ENCODE data around the gene CUX1. TPM values are rescaled to one million over a fixed set of nuclear protein-coding genes. Genes with fewer than 3 reads are reported as not detected.

The CUX1 gene
- total RNA-seq, 2 experiments from 2014 or later: 30.7 to 31.2 TPM

DNA sequence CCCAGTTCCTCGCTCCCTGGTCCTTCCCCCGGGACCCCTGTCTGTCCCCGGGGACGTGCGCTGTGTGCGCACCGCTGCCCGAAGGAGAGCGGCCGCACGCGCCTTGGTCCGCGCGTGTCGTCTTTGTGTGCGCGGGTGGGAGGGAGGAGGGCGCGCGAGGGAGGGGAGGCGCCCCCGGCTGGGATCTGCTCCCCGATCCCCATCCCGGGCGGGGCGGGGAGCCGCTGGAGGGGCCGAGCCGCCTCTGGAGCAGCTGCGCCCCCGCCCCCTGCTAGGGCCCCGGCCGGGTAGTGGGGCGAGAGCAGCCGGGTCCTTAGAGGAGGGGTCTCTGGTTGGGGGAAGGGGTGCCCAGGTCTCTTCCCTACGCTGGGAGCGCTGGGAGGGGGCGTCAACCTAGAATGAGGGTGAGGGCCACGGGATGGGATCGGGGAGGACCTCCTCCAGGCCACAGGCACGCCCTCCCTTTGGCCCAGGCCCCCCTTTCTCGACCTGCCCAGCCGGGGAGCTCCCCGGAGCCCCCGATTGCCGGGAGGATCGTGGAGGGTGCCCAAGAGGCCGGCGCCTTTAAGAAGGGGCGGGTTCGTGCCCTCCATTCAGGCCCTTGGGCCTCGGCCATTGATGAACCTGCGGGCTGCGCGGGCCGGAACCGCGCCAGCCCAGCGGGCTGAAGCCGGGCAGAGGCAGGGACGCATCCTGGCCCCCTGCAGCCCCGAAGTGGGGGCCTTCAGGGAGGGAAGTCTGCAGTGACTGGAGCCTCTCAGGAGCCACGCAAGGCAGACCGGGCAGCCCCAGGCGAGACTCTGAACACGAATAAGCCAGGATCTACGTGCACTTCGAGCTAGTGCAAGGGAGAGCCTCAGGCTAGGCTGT, 469.9 kb downstream of the CUX1 start:
- peak overlapping the region; percentile 36 for H3K4me3 Mint-ChIP-seq
- no peak overlapping the region for H3K27ac Mint-ChIP-seq
- no peak for DNase-seq
- POLR2A ChIA-PET: interaction anchor here (0.6 kb wide), 1 partner anchor 77 kb away, joined by 3 read pairs; no protein-coding TSS in a partner anchor
- no peaks in the 10 kb centered on the region for H3K36me3 Mint-ChIP-seq (ENCODE audit: low read depth)
- ATAC-seq: peak; percentile 35
- H3K4me1 Mint-ChIP-seq (ENCODE audit: low read depth): peaks cover 31% of the 10 kb centered on the region
- peaks cover 23% of the 10 kb centered on the region for H3K27me3 Mint-ChIP-seq (ENCODE audit: low read depth)
- CTCF ChIA-PET: interaction anchor here (1.0 to 1.3 kb wide), 3 partner anchors 9 to 104 kb away, joined by 3 to 5 read pairs (median 4); no protein-coding TSS in a partner anchor
- no peaks in the 10 kb centered on the region for H3K9me3 Mint-ChIP-seq (ENCODE audit: insufficient read depth)

DNA sequence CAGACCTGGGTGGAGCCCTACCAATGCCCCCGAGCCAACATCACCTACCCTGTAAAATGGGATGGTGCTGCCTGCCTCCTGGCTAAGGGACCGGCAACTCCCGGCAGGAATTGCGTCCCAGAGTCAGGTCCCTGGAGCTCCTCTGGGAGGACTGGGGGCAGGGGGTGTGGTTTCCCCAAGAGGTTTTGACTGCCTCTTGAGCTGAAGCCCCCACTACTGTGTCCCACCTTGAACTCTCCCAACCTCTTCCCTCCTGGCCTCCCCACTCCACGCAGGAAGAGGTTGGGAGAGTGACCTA, 470.5 kb downstream of the CUX1 start:
- Mint-ChIP-seq H3K27me3 (ENCODE audit: low read depth) (peaks cover 23% of the 10 kb centered on the region), H3K9me3 (ENCODE audit: insufficient read depth) (no peaks in the 10 kb centered on the region), H3K4me1 (ENCODE audit: low read depth) (peaks cover 31% of the 10 kb centered on the region), H3K4me3 (no peak overlapping the region), H3K27ac (no peak overlapping the region), H3K36me3 (ENCODE audit: low read depth) (no peaks in the 10 kb centered on the region)
- CTCF ChIA-PET: interaction anchor here (1.0 to 1.3 kb wide), 3 partner anchors 10 to 104 kb away, joined by 3 to 5 read pairs (median 4); no protein-coding TSS in a partner anchor
- ATAC-seq: no peak
- DNase-seq: no peak
- POLR2A ChIA-PET: no interaction called here

DNA sequence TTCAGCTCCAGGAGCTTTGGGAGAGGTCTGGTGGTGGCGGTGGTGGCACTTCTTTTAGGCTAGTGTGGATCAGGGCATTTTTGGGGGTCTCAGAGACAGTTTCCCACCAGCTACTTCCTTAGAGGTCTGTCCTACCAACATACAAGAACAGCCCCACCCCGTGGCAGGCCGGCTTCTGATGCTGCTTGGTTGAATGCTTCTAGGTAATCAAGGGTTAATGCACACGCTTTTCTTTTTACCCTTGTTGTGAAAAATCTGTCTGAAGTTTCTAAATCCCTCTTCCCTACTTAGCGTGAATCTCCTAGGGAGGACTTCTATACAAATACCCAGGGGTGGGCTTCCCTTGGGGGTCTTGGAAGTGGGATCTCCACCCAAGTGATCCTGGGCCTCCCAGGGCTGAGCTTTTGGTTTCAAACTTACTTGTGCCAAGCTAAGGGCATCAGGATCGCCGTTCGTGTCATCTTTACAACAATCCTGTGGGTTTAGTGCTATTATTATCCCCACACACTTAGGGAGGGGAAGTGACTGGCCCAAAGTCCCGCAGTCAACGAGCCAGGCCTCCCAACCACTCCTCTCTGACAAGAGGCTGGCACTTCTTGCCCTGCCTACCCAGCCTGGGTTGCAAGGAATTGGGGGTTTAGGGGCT, 471.0 kb downstream of the CUX1 start:
- ATAC-seq (no peak), DNase-seq (peak; percentile 33)
- H3K27me3 Mint-ChIP-seq (ENCODE audit: low read depth): peaks cover 23% of the 10 kb centered on the region
- H3K4me3 Mint-ChIP-seq: peak overlapping the region; percentile 38
- ChIA-PET POLR2A (no interaction called here), CTCF (interaction anchor here (1.0 to 1.3 kb wide), 3 partner anchors 10 to 103 kb away, joined by 3 to 5 read pairs (median 4); no protein-coding TSS in a partner anchor)
- H3K36me3 Mint-ChIP-seq (ENCODE audit: low read depth): no peaks in the 10 kb centered on the region
- peaks cover 31% of the 10 kb centered on the region for H3K4me1 Mint-ChIP-seq (ENCODE audit: low read depth)
- no peaks in the 10 kb centered on the region for H3K9me3 Mint-ChIP-seq (ENCODE audit: insufficient read depth)
- H3K27ac Mint-ChIP-seq: no peak overlapping the region

DNA sequence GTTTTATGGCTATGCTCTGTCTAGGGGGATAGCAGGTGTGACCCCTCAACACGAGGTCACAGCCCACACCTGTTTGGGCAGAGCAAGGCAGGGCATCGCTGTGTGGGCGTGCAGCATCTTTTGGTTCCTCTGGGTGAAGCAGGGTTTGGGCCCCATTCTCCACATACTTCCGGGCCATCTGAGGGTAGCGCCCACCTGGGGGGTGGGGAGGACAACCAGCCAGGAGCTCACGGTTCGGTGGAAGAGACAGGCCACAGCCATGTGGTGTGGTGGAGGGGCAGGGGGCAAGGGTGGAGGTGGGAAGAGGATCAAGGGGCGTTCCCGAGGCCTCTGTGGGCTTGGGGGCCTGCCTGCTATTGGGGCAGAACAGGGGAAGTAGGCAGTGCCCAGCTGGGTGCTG, 471.6 kb downstream of the CUX1 start:
- no peaks in the 10 kb centered on the region for H3K9me3 Mint-ChIP-seq (ENCODE audit: insufficient read depth)
- H3K4me3 Mint-ChIP-seq: no peak overlapping the region
- no peaks in the 10 kb centered on the region for H3K36me3 Mint-ChIP-seq (ENCODE audit: low read depth)
- POLR2A ChIA-PET: no interaction called here
- ATAC-seq (no peak), DNase-seq (no peak)
- peaks cover 23% of the 10 kb centered on the region for H3K27me3 Mint-ChIP-seq (ENCODE audit: low read depth)
- H3K4me1 Mint-ChIP-seq (ENCODE audit: low read depth): peaks cover 29% of the 10 kb centered on the region
- CTCF ChIA-PET: no interaction called here
- H3K27ac Mint-ChIP-seq: no peak overlapping the region

DNA sequence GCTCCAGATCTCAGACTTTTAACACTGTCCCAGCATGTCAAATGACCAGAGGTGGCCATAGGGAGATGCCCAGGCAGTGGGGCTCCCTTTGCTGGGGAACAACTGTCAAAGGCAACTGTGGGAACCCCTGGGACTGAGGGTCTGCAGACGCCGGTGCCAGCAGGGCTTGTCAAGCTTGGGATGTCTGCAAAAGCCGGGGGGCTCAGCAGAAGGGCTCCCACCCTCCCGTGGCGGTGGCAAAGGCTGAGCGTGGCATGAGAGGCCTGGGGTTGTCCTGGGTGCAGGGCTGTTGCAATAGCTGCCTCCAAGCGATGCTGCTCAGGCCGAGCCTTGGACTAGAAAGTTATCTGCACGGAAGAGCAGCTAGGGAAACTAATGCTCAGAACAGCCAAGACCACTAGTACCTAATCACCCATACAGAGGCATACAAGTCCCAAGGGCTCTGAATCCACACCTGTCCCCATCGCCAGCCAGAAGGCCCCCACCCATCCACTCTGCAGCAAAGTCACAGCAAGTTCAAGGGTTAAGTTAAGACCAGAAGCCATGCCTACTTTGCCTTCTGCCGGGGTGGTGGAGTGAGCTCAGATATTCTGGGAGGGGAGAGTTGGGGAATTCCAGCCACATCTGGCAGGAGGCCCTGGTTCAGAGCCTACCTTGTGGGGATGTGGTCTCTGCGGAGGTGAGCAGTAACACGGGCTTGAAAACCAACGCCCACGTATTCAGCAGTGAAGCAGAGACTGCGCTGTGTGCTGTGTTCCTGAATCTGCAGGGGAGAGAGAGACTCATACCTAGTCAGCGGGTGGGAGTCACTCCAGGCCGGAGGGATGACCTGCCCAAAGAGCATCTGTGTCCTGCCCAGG, 473.9 kb downstream of the CUX1 start:
- DNase-seq (no peak), ATAC-seq (no peak)
- Mint-ChIP-seq H3K9me3 (ENCODE audit: insufficient read depth) (no peaks in the 10 kb centered on the region), H3K4me3 (no peak overlapping the region), H3K27ac (no peak overlapping the region), H3K36me3 (ENCODE audit: low read depth) (no peaks in the 10 kb centered on the region), H3K27me3 (ENCODE audit: low read depth) (peaks cover 10% of the 10 kb centered on the region), H3K4me1 (ENCODE audit: low read depth) (peaks cover 17% of the 10 kb centered on the region)
- ChIA-PET POLR2A (no interaction called here), CTCF (no interaction called here)

DNA sequence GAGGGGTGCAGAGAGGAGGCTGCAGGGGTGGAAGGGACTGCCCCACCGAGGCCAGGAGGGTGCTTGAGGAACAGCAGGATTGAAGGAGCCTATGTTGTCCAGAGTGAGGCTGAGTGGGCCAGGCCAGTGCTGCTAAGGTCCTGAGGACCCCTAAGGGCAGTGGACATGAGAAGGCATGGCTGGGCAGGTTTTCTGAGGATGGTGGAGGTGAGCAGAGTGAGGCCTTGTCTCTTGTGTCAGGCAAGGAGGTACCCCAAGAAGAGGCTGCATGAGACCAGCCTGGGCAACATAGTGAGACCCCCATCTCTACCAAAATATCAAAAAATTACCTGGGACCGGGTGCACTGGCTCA, 474.5 kb downstream of the CUX1 start:
- Mint-ChIP-seq H3K36me3 (ENCODE audit: low read depth) (no peaks in the 10 kb centered on the region), H3K27ac (no peak overlapping the region), H3K4me3 (no peak overlapping the region)

DNA sequence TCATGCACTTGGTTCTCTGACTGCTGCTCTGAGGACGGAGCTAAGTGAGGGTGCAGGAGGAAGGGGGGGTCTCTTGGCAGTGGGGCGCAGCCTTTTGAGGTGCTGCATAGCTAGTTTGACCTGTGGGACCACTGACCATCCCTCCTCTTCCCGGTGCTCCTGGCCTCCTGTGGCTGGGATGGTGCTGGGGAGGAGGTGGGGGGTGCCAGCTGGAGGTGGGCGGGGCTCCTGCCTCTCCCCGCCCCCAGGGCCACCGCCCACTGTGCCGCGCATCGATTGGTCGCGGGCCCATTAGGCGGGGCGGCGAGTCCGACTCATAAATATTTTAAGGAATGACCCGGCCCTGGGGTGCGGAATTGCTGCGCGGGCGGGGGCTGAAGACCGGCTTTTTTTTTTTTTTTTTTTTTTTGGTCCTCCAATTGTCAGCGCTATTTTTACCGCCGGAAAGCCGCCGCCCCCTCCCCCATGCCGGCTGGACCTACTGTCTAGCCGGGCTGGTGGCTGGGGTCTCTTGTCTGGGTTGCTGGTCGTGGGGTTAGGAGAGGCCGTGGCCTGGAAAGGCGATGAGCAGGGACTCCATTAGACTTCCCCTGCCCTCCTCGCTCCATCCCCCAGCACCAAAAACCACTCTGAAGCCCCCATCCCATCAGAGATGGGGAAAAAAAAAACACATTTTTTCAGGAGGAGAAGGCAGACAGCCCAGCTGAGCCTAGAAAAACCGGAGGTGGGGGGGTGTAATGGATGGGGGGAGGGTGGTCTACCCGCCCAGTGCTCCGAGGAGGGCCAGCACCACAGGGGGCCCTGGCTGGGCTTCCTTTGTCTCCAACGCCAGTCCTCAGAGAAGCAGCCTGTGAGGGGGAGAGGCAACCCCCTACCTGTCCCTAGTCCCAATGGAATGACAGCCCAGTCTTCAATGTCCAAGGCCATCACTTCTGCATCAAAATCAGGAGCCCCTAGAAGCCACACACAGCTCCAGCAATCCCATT, 475.7 kb downstream of the CUX1 start:
- H3K9me3 Mint-ChIP-seq (ENCODE audit: insufficient read depth): no peaks in the 10 kb centered on the region
- H3K27ac Mint-ChIP-seq: no peak overlapping the region
- DNase-seq: no peak
- H3K4me1 Mint-ChIP-seq (ENCODE audit: low read depth): peaks cover 17% of the 10 kb centered on the region
- ATAC-seq: no peak
- H3K27me3 Mint-ChIP-seq (ENCODE audit: low read depth): peaks cover 9% of the 10 kb centered on the region
- H3K36me3 Mint-ChIP-seq (ENCODE audit: low read depth): no peaks in the 10 kb centered on the region
- POLR2A ChIA-PET: no interaction called here
- CTCF ChIA-PET: no interaction called here
- no peak overlapping the region for H3K4me3 Mint-ChIP-seq

More for the DNA sequence above, 474.5 kb downstream of the CUX1 start:
- POLR2A ChIA-PET: no interaction called here
- no peak for ATAC-seq
- peaks cover 17% of the 10 kb centered on the region for H3K4me1 Mint-ChIP-seq (ENCODE audit: low read depth)
- CTCF ChIA-PET: no interaction called here
- H3K9me3 Mint-ChIP-seq (ENCODE audit: insufficient read depth): no peaks in the 10 kb centered on the region
- no peak for DNase-seq
- H3K27me3 Mint-ChIP-seq (ENCODE audit: low read depth): peaks cover 10% of the 10 kb centered on the region

DNA sequence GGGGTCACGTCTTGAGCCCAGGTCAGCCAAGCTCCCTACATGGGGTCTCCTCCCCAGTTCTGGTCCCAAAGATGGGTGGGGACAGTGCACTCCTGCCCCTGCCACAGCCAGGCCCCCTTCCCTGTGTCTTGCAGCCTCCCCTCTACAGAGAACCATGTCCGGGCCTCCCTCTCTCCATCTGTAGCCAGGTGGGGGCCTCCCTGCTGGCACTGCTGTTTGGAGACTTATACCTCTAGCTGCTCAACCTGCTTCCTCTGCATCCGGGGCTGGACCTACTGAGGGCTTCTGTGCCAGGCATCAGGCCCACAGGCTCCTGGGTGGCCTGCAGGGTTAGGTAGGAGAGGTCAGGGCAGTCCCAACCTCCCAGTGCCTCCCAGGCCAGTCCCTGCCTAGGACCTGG, 477.2 kb downstream of the CUX1 start:
- H3K9me3 Mint-ChIP-seq (ENCODE audit: insufficient read depth): no peaks in the 10 kb centered on the region
- peaks cover 10% of the 10 kb centered on the region for H3K4me1 Mint-ChIP-seq (ENCODE audit: low read depth)
- no peaks in the 10 kb centered on the region for H3K27me3 Mint-ChIP-seq (ENCODE audit: low read depth)
- no peaks in the 10 kb centered on the region for H3K36me3 Mint-ChIP-seq (ENCODE audit: low read depth)
- ATAC-seq (no peak), DNase-seq (no peak)
- H3K27ac Mint-ChIP-seq: no peak overlapping the region
- no peak overlapping the region for H3K4me3 Mint-ChIP-seq
- ChIA-PET POLR2A (no interaction called here), CTCF (no interaction called here)

DNA sequence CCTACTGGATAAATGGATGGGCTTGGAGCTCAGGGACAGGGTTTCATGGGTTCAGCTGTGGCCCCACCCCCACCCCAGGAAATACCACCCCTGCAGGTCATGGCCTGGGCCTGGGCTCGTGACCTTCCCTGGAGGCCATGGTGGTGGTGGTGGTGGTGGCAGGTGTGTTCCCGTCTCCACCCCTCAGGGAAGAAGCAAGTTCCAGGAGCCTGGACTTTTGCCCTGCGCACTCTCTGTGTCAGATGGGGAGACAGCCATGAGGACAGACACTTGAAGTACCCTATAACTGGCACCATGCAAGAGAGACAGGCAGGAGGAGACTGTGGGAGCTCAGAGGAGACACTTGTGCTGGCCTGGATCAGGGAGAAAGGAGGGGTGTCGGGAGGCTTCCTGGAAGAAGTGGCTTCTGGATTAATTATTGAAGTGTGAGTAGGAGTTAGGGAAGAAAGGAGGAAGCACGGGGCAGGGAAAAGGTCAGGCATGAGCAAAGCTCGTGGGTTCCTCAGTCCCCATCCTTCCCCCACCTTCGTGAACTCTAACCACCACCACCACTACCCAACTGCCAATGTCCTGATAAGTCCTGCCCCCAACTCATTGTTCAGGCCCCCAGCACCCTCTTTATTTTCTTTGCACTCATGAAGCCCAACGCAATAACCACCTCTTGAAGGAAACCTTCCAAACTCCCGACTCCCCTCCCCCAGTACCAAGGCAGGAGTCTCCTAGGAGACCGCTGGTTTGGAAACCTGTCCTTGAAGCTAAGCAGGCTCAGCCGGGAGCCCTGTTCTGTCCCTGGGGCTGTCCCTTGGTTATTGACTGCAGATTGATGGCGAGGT, 478.1 kb downstream of the CUX1 start:
- Mint-ChIP-seq H3K4me3 (no peak overlapping the region), H3K27ac (no peak overlapping the region), H3K27me3 (ENCODE audit: low read depth) (no peaks in the 10 kb centered on the region), H3K36me3 (ENCODE audit: low read depth) (no peaks in the 10 kb centered on the region), H3K9me3 (ENCODE audit: insufficient read depth) (no peaks in the 10 kb centered on the region), H3K4me1 (ENCODE audit: low read depth) (peaks cover 10% of the 10 kb centered on the region)
- ChIA-PET CTCF (no interaction called here), POLR2A (no interaction called here)
- ATAC-seq (no peak), DNase-seq (no peak)

DNA sequence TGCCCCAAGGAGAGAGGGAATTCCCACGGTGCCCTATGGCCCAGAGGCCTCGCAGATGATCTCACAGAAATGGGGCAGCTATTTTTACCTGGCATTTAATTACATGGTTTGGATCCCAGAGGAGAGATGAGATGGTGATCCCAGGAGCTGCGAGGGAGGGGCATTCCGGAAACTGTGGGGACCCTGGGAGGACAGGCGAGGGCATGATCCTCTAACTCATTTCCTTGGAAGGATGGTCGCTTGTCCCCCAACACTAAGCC, 478.7 kb downstream of the CUX1 start:
- ChIA-PET POLR2A (no interaction called here), CTCF (no interaction called here)

DNA sequence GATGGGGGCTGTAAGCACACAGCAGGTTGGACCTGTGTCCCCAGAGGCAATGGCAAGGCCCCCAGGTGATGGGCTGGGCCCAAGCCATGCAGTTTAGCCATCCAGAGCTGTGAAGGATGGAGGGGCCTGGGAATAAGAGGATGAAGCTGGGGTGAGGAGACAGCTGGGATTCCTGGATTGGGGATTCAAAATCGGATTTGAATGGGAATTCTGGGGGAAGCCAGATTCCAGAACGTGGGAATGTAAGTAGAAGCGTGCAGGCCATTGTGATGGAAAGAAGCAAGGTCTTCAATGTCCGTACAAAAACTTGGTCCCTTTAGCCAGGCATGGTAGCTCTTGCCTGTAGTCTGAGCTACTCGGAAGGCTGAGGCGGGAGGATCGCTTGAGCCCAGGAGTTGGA, 479.1 kb downstream of the CUX1 start:
- POLR2A ChIA-PET: no interaction called here
- ATAC-seq (no peak), DNase-seq (no peak)
- no peak overlapping the region for H3K27ac Mint-ChIP-seq
- no peaks in the 10 kb centered on the region for H3K9me3 Mint-ChIP-seq (ENCODE audit: insufficient read depth)
- no peak overlapping the region for H3K4me3 Mint-ChIP-seq
- H3K36me3 Mint-ChIP-seq (ENCODE audit: low read depth): no peaks in the 10 kb centered on the region
- CTCF ChIA-PET: no interaction called here
- peaks cover 6% of the 10 kb centered on the region for H3K4me1 Mint-ChIP-seq (ENCODE audit: low read depth)
- no peaks in the 10 kb centered on the region for H3K27me3 Mint-ChIP-seq (ENCODE audit: low read depth)

More for the DNA sequence above, 478.7 kb downstream of the CUX1 start:
- DNase-seq (no peak), ATAC-seq (no peak)
- H3K27ac Mint-ChIP-seq: no peak overlapping the region
- no peak overlapping the region for H3K4me3 Mint-ChIP-seq
- H3K27me3 Mint-ChIP-seq (ENCODE audit: low read depth): no peaks in the 10 kb centered on the region
- no peaks in the 10 kb centered on the region for H3K36me3 Mint-ChIP-seq (ENCODE audit: low read depth)
- peaks cover 10% of the 10 kb centered on the region for H3K4me1 Mint-ChIP-seq (ENCODE audit: low read depth)
- H3K9me3 Mint-ChIP-seq (ENCODE audit: insufficient read depth): no peaks in the 10 kb centered on the region

All from activated CD8-positive, alpha-beta T cell treated with anti-CD3 and anti-CD28 coated beads, Interleukin-2, amount 10 ng/mL, durations not matched to agents 7 days and 5 days (primary cell).